Erythroblast (primary cell): ENCODE measurements around the gene SNX18.
A peak's percentile ranks its signal among the peaks of the same experiment; 100 is the strongest.

Experiments
- DNase-seq, 2 experiments: peaks; one replicate each; lab custom pipeline; 2025; lab: John Stamatoyannopoulos, UW
- GATA1 ChIP-seq: IDR thresholded peaks from 2 replicates; pipeline ENCODE4 v1.6.1; 2011; ENCODE audit warnings: low read depth, mild to moderate bottlenecking, control low read depth, low read length, moderate library complexity
- POLR2A ChIP-seq: IDR thresholded peaks from 2 replicates; pipeline ENCODE4 v1.6.1; 2011; ENCODE audit warnings: mild to moderate bottlenecking, low read length

SNX18 gene

DNA sequence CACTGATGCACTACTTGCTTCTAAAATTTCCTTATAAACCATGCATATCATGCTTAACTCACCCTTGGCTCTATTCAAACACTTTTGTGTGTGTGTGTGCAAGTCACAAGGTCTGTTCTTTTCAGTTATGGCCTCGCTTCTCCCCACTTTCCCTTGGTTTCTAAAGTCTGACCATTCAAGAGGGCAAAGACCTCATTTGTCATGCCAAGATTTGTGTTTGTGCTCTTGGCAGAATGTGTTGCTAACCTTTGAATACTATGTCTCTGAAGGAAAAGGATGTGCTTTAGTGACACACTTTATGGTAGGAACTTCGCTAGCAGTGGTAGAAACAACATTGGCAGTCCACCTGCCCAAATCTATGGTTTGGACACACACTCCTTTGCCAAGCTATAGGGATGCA, 50.4 kb downstream of the SNX18 start:
- DNase-seq = no peak
- no peak for TF ChIP-seq GATA1
- no peak for TF ChIP-seq POLR2A

DNA sequence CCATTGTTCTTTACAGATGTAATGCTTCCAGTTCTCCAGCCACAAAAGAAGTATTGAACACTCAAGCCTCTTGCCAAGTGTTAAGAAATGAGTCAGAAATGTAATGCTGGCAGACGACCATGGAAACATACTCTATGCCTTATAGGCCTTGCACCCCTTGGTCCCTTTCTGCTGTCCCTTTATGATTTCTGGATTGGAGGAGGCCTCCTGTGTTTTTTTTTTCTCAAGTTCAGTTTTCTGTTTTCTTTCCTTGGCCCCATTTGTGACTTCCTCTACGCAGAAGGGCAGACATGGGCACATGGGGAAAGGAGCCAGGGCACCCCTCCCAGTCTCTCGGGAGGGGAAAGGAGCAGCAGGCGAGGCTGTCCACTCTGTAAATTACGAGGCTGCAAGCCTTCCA, 53.4 kb downstream of the SNX18 start:
- DNase-seq = no peak
- no peak for TF ChIP-seq GATA1
- TF ChIP-seq POLR2A = no peak

DNA sequence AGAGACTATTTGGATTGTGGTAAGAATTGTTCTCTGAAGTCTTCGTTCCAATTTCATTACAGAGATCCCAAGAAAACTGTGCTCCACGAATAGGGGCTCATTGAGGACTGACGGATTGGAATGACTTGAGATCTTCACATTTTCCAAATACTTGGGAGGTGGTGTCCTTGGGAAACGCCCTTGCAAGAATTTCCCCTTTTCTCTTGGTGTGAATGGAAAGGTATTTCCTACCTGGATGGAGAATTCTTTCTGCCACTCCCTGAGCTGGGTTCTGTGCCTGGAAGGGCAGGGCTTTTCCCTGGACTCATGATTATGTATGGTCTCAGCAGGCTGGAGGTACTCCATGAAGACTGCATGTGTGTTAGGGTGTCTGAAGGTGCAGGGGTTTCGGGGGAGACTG, 53.9 kb downstream of the SNX18 start:
- no peak for TF ChIP-seq GATA1
- no peak for TF ChIP-seq POLR2A
- DNase-seq = no peak

DNA sequence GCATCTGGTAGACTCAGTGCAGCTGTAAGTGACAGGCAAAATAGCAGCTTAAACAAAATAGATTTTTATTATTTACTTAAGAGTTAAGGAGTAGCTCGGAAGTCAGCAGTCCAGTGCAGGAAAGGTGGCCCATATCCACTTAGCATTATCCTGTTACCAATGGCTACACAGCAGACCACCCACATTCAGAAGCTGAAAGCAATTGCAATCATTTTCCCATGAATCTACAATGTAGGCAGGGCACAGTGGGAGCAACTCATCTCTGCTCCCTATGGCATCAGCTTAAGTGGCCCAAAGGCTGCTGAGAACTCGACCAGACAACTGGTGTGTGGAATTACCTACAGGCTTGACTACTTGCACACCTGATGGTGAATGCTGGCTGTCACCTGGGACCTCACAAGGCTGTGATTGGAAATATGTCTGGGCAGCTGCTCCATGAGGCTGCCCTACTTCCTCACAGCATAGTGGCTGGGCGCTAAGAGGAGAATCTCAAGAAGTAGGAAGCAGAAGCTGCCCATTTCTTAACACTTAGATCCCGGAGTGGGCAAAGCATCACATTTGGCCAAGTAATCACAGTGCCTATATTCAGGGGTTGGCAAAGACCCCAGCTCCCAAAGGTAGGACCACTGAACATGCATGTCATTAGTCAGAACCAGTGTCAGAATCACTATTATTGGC, 56.4 kb downstream of the SNX18 start:
- TF ChIP-seq GATA1 = no peak
- TF ChIP-seq POLR2A = no peak
- DNase-seq = no peak

DNA sequence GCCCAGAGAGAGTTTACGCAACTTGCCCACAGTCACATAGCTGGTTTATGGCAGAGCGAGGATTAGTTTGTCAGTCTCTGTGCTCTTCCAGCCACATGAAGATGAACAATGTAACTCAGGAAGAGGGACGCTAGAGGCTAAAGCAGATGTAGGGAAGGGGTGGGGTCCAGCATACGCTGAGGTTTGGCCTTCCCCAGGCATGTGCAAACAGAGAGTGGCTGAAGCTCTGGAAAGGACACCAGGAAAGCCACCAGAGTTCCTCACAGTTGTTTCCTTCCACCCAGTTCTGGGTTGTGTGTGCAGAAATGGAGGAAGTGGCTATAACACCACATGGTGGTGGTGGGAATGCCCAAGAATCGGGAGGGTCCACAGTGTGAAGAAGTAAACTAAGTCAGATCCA, 60.0 kb downstream of the SNX18 start:
- no peak for DNase-seq
- TF ChIP-seq POLR2A = no peak

DNA sequence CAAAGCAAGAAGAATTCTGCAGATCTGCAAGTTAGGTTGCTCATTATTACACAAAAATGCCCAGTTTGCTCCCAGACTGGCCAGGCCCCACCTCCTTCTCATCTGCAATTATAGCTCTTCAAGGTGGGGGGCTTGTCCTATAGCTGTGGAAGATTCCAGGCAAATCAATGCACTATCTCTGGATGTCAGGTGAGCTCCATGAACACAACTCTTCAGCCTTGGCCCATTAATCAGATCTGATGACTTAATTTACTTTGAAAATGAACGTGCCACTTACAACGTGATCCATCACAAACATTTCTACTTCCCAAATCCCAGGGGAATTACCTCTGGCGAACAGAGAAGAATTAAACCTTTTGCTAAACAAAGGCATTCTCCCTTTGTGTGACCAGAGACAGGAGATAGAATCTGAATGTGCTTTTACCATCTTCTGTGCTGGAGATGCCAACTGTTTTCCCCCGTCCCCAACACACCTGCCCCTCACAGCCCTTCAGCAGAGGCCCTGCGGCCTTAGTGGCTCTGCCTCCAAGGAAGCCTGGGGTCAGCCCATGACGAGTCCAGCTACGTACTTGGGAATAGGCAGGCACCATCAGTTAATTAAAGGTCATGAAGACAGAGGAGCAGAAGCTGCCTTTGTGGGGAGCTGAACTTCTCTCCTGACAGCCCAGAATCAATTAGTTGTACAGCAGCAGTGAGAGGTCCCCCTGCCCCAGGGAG, 60.5 kb downstream of the SNX18 start:
- TF ChIP-seq GATA1 = no peak
- TF ChIP-seq POLR2A = no peak
- DNase-seq = no peak

DNA sequence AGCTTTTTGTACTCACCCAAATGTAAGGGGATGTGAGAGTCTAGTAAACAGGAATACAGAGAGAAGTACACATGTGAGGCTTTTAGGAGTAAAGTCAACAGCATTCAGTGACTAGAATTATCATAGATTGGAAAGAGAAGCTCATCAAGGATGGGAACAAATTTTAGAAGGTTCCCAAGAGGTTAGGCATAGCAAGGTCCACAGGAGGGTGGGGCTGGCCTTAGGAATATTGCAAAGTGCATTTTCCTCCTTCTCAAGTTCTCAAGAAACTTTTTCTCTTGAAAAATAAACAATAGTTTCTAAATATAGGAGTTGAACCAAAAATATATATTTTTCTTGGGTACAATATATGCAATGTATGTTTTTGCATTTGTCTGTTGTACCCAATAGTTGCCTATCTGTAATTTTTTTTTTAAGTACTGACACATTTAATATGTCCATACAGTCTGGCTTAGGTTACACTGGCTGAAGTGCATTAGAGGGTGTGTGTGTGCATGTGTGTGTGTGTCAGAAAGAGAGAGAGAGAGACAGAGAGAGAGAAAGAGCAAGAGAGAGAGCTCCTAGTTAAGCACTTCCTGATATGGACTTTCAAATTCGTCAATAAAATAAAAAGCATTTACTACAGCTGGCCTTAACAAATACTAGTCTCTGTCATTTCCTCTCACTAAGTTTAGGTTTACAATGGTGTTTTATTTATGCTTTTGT, 62.2 kb downstream of the SNX18 start:
- no peak for DNase-seq
- TF ChIP-seq POLR2A (no peak), GATA1 (no peak)

DNA sequence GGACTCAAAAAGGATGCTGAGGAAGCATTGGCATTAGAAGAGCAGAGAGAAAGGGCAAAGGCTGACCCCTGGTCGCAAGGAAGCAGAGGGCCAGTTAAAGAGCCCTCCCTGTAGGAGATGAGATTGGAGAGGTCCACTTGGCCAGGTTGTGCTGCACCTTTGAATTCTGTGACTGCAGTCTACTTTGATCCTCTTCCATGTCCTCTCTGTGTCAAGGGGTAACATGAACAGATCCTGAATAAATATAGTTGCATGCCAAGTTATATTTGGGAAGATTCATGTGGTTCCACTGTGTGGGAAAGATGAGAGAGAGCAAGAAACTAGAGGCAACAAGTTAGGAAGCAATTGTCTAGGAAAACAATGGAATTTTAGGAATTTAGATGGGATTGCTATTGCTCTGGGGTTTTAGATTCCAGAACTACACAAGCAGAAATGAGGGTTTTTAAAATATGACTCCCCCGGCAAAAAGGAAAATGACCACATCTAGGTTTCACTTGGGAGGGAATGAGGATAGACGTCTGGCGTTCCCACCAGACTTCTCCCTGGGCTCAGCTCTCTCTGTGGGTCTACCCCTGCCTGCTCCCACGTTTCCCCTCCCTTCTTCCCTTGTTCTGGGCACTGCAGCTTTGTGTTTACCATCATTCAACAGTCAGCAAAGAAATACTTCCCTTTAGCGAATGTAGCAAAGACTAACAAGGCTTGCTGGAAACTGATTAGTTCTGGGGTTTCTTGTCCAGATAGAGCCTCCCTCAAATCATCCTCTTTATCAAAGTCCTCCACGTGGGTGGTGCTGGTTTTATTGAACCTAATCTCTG, 63.6 kb downstream of the SNX18 start:
- no peak for TF ChIP-seq GATA1
- TF ChIP-seq POLR2A = no peak
- peak in 1 of 2 experiments; percentile 20 for DNase-seq

DNA sequence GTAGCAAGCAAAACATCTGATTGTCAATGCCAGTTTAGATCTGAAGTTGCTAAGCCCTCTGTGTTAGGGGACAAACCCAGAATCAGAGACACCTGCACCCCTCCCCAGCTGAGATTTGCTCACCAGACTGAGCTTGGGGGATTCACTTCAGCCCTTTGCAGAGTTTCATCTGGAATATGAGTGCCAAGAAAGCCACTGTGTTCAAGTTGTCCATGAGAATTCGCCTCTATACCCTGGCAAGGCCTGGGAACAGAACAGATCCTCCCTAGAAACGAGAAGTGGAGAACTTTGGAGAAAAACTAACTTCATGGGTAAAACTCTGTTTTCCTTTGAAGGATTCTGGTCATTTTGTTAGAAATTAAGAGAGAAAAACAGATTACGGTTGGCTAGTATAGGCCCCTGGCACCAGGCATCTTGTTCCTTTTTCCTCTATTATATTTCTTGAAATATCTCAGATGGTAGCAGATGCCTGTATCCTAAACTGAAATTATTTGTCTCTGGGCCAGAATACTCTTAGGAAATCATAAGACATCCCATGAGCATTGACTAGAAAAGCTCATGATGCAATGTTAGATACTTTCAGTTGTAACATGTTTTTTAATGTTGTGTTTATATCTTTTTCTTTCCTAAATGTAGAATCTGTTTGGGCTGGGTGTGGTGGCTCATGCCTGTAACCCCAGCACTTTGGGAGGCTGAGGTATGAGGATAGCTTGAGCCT, 64.4 kb downstream of the SNX18 start:
- DNase-seq = no peak

DNA sequence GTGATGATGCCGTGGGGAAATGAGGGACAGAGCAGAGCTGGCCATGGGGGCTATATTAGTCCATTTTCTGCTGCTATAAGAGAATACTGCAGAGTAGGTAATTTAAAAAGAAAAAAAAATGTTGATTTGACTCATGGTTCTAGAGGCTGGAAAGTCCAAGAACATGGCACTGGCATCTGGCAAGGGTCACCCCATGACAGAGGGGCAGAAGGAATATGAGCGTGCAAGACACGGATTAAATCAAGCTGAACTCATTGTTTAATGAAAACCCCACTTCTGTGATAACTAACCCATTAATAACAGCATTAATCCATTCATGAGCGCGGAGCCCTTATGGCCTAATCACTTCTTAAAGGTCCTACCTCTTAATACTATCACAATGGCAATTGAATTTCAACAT, 68.8 kb downstream of the SNX18 start:
- no peak for DNase-seq
- TF ChIP-seq GATA1 = no peak
- no peak for TF ChIP-seq POLR2A

More for the DNA sequence above, 64.4 kb downstream of the SNX18 start:
- TF ChIP-seq POLR2A (no peak), GATA1 (no peak)

DNA sequence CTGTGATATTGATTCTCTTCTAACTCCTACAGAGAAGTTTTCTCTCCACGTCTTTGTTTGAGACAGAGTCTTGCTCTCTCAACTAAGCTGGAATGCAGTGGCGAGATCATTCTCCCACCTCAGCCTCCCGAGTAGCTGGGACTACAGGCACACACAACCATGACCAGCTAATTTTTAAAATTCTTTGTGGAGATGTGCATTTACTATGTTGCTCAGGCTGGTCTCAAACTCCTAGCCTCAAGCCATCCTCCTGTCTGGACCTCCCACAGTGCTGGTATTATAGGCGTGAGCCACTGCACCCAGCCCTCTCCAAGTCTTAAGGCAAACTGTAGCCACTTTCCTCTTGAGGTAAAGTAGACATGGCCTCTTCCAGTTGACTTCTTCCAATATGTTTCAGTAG, 72.2 kb downstream of the SNX18 start:
- no peak for TF ChIP-seq POLR2A
- DNase-seq = no peak

DNA sequence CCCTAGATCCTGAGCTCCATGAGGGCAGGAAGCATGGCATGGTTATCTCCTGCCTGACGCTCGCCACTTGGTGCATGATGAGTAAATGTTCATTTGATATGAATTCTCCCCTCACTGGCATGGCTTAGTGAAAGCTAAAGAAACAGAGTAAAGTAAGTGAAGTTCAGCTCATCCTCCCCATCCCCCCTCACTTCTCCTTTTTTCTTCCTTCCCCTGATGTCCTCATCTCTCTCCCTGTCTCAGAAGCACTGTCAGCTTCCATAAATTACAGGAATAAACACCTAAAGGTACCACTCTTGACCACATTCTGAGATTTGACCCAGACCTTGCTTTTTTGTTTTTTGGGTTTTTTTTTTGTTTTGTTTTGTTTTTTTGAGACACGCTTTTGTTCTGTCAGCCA, 73.3 kb downstream of the SNX18 start:
- no peak for TF ChIP-seq POLR2A
- TF ChIP-seq GATA1 = no peak
- no peak for DNase-seq

DNA sequence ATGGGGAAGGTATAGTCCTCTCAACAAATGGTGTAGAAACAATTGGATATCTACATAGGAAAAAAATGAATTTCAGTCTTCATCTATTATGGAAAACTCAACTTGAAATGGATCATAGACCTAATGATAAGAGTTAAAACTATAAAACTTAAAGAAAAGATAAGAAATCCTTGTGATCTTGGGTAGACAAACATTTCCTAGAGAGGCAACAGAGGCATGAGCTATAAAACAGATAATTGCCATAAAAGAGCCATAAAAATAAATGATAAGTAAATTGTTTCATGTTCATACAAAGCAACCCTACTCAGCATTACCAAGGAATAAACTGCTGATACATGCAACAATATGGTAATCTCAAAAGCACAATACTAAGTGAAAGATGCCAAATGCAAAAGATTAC, 76.2 kb downstream of the SNX18 start:
- TF ChIP-seq GATA1 (no peak), POLR2A (no peak)

More for the DNA sequence above, 76.2 kb downstream of the SNX18 start:
- DNase-seq = no peak
